Activated CD4-positive, alpha-beta T cell treated with anti-CD3 and anti-CD28 coated beads for 1 hour (primary cell): ENCODE results near the gene SEPTIN3.

ENCODE experiments used
- DNase-seq: peaks from one replicate; pipeline ENCODE4 v3.0.0-alpha.2; 2020

The SEPTIN3 gene

GRCh38 chr22:41976961-41977566 lies 7.8 kb downstream of the SEPTIN3 start:
- no peak for DNase-seq

GRCh38 chr22:41978732-41979131 lies 9.5 kb downstream of the SEPTIN3 start:
- no peak for DNase-seq

- DNase-seq, result no peak
Observed at GRCh38 chr22:41979423-41980250, 10.4 kb downstream of the SEPTIN3 start.

- no peak for DNase-seq
Observed at GRCh38 chr22:41982865-41983264, 13.6 kb downstream of the SEPTIN3 start.

GRCh38 chr22:41983513-41984405 lies 14.5 kb downstream of the SEPTIN3 start:
- DNase-seq, result no peak

- no peak for DNase-seq
Observed at GRCh38 chr22:41987276-41987675, 18.0 kb downstream of the SEPTIN3 start.

- DNase-seq, result no peak
Observed at GRCh38 chr22:41989246-41989645, 20.0 kb downstream of the SEPTIN3 start.

GRCh38 chr22:41991111-41991510 lies 21.9 kb downstream of the SEPTIN3 start:
- no peak for DNase-seq

GRCh38 chr22:41992496-41992895 lies 23.3 kb downstream of the SEPTIN3 start:
- no peak for DNase-seq

GRCh38 chr22:41995211-41995610 lies 26.0 kb downstream of the SEPTIN3 start:
- no peak for DNase-seq

GRCh38 chr22:41996826-41997225 lies 27.6 kb downstream of the SEPTIN3 start:
- no peak for DNase-seq

GRCh38 chr22:41998361-41999261 lies 29.4 kb downstream of the SEPTIN3 start, which contains the start of gene WBP2NL:
Gene WBP2NL (plus strand): TSS chr22:41998788. CDS start chr22:41998819, 31 bp downstream.
- DNase-seq, result peak; percentile 85

GRCh38 chr22:42000466-42000865 lies 31.2 kb downstream of the SEPTIN3 start:
- DNase-seq, result no peak

- no peak for DNase-seq
Observed at GRCh38 chr22:42001121-42001520, 31.9 kb downstream of the SEPTIN3 start.

- no peak for DNase-seq
Observed at GRCh38 chr22:42001706-42002105, 32.5 kb downstream of the SEPTIN3 start.

- no peak for DNase-seq
Observed at GRCh38 chr22:42007922-42008321, 38.7 kb downstream of the SEPTIN3 start.

GRCh38 chr22:42010778-42011177 lies 41.5 kb downstream of the SEPTIN3 start:
- no peak for DNase-seq

- no peak for DNase-seq
Observed at GRCh38 chr22:42013385-42013784, 44.1 kb downstream of the SEPTIN3 start.

GRCh38 chr22:42016111-42016510 lies 46.9 kb downstream of the SEPTIN3 start:
- no peak for DNase-seq

- DNase-seq, result no peak
Observed at GRCh38 chr22:42018224-42018623, 49.0 kb downstream of the SEPTIN3 start.
